Mucosa of stomach (tissue), 1 donor: ENCODE measurements around the gene DEXI.

ENCODE experiments used
- H3K27me3 ChIP-seq: one replicate; pipeline ENCODE4 v1.7.0; 2013; ENCODE audit warnings: mild to moderate bottlenecking, low read length; ENCODE audit not compliant: control insufficient read depth, insufficient read depth
- H3K36me3 ChIP-seq: one replicate; pipeline ENCODE4 v1.7.0; 2013; ENCODE audit warnings: low read length; ENCODE audit not compliant: control insufficient read depth, insufficient read depth
- H3K4me1 ChIP-seq: one replicate; pipeline ENCODE4 v1.7.0; 2013; ENCODE audit warnings: mild to moderate bottlenecking, low read length; ENCODE audit not compliant: control insufficient read depth, insufficient read depth
- H3K4me3 ChIP-seq: one replicate; pipeline ENCODE4 v1.7.0; 2013; ENCODE audit warnings: low read length
- H3K9ac ChIP-seq: one replicate; pipeline ENCODE4 v1.7.0; 2013; ENCODE audit warnings: mild to moderate bottlenecking, low read length, moderate library complexity
- H3K9me3 ChIP-seq: one replicate; pipeline ENCODE4 v1.7.0; 2013; ENCODE audit warnings: mild to moderate bottlenecking, low read length, moderate library complexity; ENCODE audit not compliant: control insufficient read depth
- donor health status: Pancreatic carcinoma.

The DEXI gene

GRCh38 chr16:10892782-10893318 is 49.4 kb downstream of the DEXI start:
- H3K9ac ChIP-seq, result no peak overlapping the region
- no peaks in the 10 kb centered on the region for H3K36me3 ChIP-seq
- H3K4me3 ChIP-seq, result no peak overlapping the region
- no peaks in the 10 kb centered on the region for H3K27me3 ChIP-seq
- no peaks in the 10 kb centered on the region for H3K4me1 ChIP-seq
- no peaks in the 10 kb centered on the region for H3K9me3 ChIP-seq

- H3K4me3 ChIP-seq, result no peak overlapping the region
- H3K4me1 ChIP-seq, result no peaks in the 10 kb centered on the region
- H3K36me3 ChIP-seq, result no peaks in the 10 kb centered on the region
- H3K9me3 ChIP-seq, result no peaks in the 10 kb centered on the region
- H3K27me3 ChIP-seq, result no peaks in the 10 kb centered on the region
- no peak overlapping the region for H3K9ac ChIP-seq
Observed at GRCh38 chr16:10889855-10890254, 52.4 kb downstream of the DEXI start.

- Histone ChIP-seq H3K9me3 (no peaks in the 10 kb centered on the region), H3K36me3 (no peaks in the 10 kb centered on the region), H3K4me1 (peaks cover 4% of the 10 kb centered on the region), H3K9ac (no peak overlapping the region), H3K27me3 (no peaks in the 10 kb centered on the region), H3K4me3 (no peak overlapping the region)
Observed at GRCh38 chr16:10888320-10888937, 53.8 kb downstream of the DEXI start.

- H3K9me3 ChIP-seq, result no peaks in the 10 kb centered on the region
- H3K36me3 ChIP-seq, result no peaks in the 10 kb centered on the region
- H3K4me1 ChIP-seq, result peaks cover 12% of the 10 kb centered on the region
- H3K27me3 ChIP-seq, result no peaks in the 10 kb centered on the region
- no peak overlapping the region for H3K9ac ChIP-seq
- no peak overlapping the region for H3K4me3 ChIP-seq
Observed at GRCh38 chr16:10885246-10885645, 57.0 kb downstream of the DEXI start.

GRCh38 chr16:10883004-10883403 is 59.3 kb downstream of the DEXI start:
- Histone ChIP-seq H3K9me3 (no peaks in the 10 kb centered on the region), H3K4me3 (no peak overlapping the region), H3K4me1 (peaks cover 25% of the 10 kb centered on the region), H3K9ac (no peak overlapping the region), H3K36me3 (no peaks in the 10 kb centered on the region), H3K27me3 (no peaks in the 10 kb centered on the region)

- H3K4me3 ChIP-seq, result no peak overlapping the region
- H3K4me1 ChIP-seq, result peaks cover 31% of the 10 kb centered on the region
- H3K9ac ChIP-seq, result no peak overlapping the region
- no peaks in the 10 kb centered on the region for H3K36me3 ChIP-seq
- H3K9me3 ChIP-seq, result no peaks in the 10 kb centered on the region
- H3K27me3 ChIP-seq, result no peaks in the 10 kb centered on the region
Observed at GRCh38 chr16:10881479-10882030, 60.7 kb downstream of the DEXI start.

- Histone ChIP-seq H3K4me1 (peaks cover 31% of the 10 kb centered on the region), H3K36me3 (no peaks in the 10 kb centered on the region), H3K4me3 (no peak overlapping the region), H3K9me3 (no peaks in the 10 kb centered on the region), H3K9ac (no peak overlapping the region), H3K27me3 (no peaks in the 10 kb centered on the region)
Observed at GRCh38 chr16:10880594-10881452, 61.4 kb downstream of the DEXI start.

GRCh38 chr16:10879681-10880589 is 62.3 kb downstream of the DEXI start:
- H3K9me3 ChIP-seq, result no peaks in the 10 kb centered on the region
- H3K9ac ChIP-seq, result peak overlapping the region; percentile 62
- H3K27me3 ChIP-seq, result no peaks in the 10 kb centered on the region
- H3K36me3 ChIP-seq, result no peaks in the 10 kb centered on the region
- peaks cover 31% of the 10 kb centered on the region for H3K4me1 ChIP-seq
- H3K4me3 ChIP-seq, result peak overlapping the region; percentile 72
